Head of caudate nucleus (tissue), 42 donors: ENCODE data around the gene ALDH5A1.

ENCODE experiments used
- DNase-seq, 42 donors: peaks; one replicate each; pipeline versions ENCODE4 v3.0.0 to v3.0.0-alpha.2; 2020 to 2021; ENCODE audit warnings: mixed read lengths in 7 of 42
- intact Hi-C: fragments of 100-400 bp; cut with DNase I; formaldehyde crosslinking; loops from one replicate; pipeline ENCODE4 v1.15.0; 2022

Gene ALDH5A1

DNA sequence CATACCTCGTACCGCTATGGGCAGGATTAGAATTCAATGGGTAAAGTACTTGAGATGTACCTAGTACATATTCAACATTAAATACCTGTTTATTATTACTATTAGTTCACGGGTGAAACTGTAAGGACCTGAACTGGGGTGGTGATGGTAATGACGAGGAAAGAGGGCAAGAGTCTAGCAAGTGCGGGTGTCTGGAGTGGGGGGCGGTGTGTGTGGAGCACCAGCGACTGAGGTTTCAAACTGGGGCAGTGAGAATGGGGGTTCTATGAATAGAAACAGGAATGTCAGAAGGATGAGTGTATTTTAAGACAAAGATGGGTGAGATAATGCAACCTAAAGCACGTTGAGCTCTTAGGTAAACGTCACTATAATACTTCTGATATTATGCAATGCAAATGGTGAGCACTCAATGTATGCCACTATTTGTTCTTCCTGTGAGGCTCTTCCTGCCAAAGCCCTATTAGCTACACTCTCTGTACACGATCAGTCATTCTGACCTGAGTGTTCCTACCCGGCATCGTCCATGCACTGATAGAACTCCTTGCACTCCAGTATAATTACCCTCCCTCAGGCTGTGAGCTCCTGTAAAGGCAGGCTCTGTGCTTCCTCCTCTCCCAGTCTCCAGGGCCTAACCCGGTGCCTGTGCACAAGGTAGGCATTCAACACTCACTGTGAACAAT is 55.0 kb downstream of the ALDH5A1 start:
- intact Hi-C loops, result no loop called here

DNA sequence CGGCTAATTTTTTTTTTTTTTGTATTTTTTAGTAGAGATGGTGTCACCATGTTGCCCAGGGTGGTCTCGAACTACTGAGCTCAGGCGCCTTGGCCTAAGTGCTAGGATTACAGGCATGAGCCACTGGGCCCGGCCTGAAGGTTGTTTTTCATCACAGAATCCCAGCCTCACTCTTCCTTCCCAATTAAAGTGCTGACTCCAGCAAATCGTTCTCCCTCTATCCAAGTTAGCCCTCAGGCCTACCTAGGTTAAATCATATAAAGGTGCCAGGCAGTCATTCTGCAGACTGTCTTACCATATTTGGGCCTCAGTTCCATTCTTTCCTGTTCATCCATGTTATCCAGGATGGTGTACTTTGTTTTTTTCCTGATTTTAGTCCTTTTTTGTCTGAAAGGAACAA is 56.4 kb downstream of the ALDH5A1 start:
- intact Hi-C loops, result no loop called here
- DNase-seq, result no peak

More for the DNA sequence above, 55.0 kb downstream of the ALDH5A1 start:
- DNase-seq, result peak in 34 of 42 donors; percentile 8 to 81 (median 38)

GRCh38 chr6:24554474-24554873 is 59.7 kb downstream of the ALDH5A1 start:
- intact Hi-C loops, result no loop called here

GRCh38 chr6:24558516-24558915 is 63.7 kb downstream of the ALDH5A1 start:
- intact Hi-C loops, result no loop called here
- peak in 5 of 42 donors; percentile 15 to 52 (median 33) for DNase-seq

More at GRCh38 chr6:24554474-24554873, 59.7 kb downstream of the ALDH5A1 start:
- no peak for DNase-seq

DNA sequence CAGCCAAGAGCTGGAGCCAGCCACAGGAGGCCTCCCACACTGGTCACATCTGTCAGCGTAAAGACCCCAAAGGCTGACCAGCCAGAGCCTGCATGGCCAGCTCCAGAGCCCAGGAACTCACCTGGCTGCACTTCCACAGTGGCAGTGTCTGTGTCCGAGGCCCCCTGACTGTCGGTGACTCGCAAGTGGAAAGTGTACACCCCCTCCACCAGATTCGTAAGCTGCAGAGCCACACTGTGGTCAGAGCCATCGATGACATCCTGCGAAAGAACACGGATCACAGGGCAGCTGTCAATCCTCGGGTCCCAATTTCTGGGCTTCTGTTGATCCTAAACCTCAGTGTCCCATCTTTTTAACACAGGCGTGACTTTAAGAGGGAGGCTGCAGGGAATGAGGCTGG is 69.3 kb downstream of the ALDH5A1 start:
- no peak for DNase-seq
- intact Hi-C loops, result no loop called here

- intact Hi-C loops, result no loop called here
Measured at GRCh38 chr6:24565196-24565595, 70.4 kb downstream of the ALDH5A1 start.

GRCh38 chr6:24566020-24566767 is 71.4 kb downstream of the ALDH5A1 start:
- intact Hi-C loops, result no loop called here
- no peak for DNase-seq

More at GRCh38 chr6:24565196-24565595, 70.4 kb downstream of the ALDH5A1 start:
- DNase-seq, result no peak

DNA sequence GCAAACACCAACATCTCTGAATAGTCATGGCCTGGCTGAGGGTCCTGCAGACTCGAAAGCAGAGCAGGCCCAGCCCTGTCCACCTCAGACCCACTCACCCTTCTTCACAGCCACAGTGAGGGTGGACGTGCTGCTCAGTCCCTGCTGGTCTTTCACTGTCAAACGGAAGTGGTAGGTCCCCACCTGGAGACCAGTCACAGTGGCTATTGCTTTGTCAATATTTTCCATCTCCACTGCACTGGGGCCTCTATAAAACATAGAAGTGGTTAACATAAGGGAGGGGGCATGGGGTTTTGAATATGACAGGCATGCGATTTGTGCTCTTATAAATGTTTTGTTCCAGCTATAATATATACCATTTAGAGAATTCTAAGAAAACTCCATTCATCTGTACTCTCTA is 73.9 kb downstream of the ALDH5A1 start:
- no peak for DNase-seq
- intact Hi-C loops, result no loop called here

GRCh38 chr6:24569811-24570210 is 75.0 kb downstream of the ALDH5A1 start:
- intact Hi-C loops, result no loop called here
- DNase-seq, result no peak

DNA sequence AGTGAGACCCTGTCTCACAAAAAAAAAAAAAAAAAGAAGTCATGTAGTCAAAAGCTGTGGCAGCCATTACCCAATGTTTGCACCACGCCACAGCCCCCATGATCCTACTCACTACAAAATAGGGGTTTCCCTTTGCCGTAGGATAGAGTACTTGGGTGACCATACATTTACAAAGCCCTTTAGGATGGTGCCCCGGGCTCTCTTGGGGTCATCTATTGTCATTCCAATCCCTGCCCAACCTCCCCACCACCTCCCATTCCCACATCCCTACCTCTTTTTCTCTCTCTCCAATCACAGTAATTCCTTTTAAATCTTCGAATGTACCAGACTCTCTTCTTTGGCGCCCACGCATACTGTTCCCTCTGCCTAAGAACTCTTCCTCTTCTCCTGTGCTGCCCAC is 76.6 kb downstream of the ALDH5A1 start:
- intact Hi-C loops, result no loop called here

GRCh38 chr6:24574809-24575208 is 80.0 kb downstream of the ALDH5A1 start:
- intact Hi-C loops, result no loop called here
- peak in 8 of 42 donors; percentile 10 to 66 (median 32) for DNase-seq

More for the DNA sequence above, 76.6 kb downstream of the ALDH5A1 start:
- DNase-seq, result no peak

DNA sequence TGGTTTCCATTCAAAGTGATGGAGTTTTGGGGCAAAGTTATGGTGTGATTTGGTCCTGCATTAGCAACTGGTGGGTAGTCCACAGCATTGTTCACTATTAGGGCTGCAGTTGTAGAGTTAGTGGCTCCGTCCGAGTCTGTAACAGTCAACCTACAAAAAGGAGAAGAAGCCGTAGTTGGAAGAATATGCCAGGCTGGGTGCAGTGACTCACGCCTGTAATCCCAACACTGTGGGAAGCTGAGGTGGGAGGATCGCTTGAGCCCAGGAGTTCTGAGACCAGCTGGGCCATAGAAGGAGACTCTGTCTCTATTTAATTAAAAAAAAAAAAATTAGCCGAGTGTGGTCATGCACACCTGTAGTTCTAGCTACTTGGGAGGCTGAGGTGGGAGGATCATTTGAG is 81.7 kb downstream of the ALDH5A1 start:
- DNase-seq, result peak in 1 of 42 donors; percentile 45
- intact Hi-C loops, result no loop called here

DNA sequence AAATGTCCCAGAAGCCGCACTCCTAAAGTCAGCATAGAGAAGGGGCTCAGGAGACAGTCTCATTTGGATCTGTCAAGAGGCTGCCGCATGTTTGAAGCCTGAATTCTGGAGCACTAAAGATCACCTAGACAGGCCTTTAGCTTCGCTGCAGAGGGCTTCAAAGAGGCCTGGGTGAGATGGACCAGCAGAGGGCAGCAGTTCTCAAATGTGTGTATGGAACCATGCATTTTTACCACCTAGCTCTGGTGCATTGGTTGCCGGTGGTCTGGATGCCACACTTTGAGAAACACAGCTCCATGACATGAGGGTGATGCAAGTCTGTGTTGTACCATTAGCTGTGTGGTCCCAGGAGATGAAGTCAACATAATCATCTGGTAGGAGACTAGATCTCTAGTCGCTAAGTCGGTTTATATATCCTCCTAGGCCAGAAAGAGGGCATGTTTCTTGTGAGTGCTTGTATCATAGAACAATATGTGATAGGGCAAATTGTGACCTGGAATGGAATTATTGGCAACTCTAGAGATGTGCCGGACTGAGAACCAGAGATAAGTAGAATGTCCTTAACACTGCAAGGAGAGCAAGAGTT is 86.4 kb downstream of the ALDH5A1 start:
- intact Hi-C loops, result loop anchor here (10.0 kb wide), 1 partner anchor 194 kb away; the partner anchor contains the start of gene GMNN
- DNase-seq, result peak; percentile 58 to 92 (median 80)

DNA sequence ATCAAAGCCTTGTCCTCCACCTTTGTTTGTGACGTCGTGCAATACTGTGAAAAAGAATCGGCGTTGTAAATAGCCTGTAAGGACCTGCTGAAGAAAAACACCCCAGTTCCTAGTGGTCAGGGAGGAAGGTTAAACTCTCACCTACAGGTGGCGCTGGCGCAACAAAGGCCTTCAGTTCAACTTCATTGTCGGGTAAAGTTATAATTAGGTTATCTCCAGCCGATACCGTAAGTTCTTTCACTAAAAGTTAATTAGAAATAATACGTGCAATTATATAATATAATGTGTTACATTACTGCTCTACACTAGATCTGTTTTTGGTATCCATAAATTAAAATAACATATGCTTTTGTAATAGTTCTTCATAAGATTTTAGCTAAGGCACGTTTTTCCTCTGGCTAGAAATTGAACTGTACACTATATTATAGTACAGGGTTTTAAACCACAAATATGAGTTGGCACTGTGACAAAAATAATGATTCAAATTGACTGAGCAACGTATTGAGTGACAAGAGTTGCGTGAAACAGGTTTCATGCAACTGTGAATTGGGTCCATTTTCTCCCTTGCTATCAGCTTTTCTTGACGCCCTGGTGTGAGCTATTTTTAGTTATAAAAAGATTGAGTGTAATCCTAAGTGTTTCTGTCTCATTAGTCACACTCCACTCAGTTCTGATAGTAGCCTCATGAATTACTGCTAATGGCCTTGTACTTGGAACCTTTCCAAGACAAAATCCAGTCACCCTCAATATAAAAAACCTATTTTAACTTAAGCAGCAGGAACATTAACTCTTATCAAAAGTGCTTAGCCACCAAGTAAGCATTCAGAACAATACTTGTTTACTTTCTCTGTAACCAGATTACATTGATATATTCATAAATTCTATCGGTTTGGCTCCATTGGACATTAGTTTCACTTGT is 89.0 kb downstream of the ALDH5A1 start:
- DNase-seq, result peak; percentile 56 to 91 (median 78)
- intact Hi-C loops, result loop anchor here (10.0 kb wide), 1 partner anchor 191 kb away; the partner anchor contains the start of gene GMNN

GRCh38 chr6:24584382-24584720 is 89.6 kb downstream of the ALDH5A1 start:
- intact Hi-C loops, result loop anchor here (10.0 kb wide), 1 partner anchor 190 kb away; the partner anchor contains the start of gene GMNN
- peak in 1 of 42 donors; percentile 21 for DNase-seq
